ENCODE results near the gene ZNF134. TPM values are rescaled to one million over a fixed set of nuclear protein-coding genes. Genes with fewer than 3 reads are reported as not detected.

The ZNF134 gene
- total and polyA plus RNA-seq, 12 donors, result 5.4 to 18.0 (median 12.2) TPM

- Histone ChIP-seq H3K36me3 (peaks cover 0 to 53% (median 26%) of the 10 kb centered on the region in 9 donors), H3K9me3 (peaks cover 0 to 91% (median 26%) of the 10 kb centered on the region in 11 donors), H3K4me1 (no peaks in the 10 kb centered on the region), H3K27me3 (no peaks in the 10 kb centered on the region), H3K4me3 (no peak overlapping the region), H3K27ac (no peak overlapping the region)
- DNase-seq, result no peak
- no peak for TF ChIP-seq CTCF (IDR thresholded peaks at IDR 0.05)
- intact Hi-C loops (cut with DNase I), result loop anchor here in 1 of 10 donors (10.0 kb wide), 1 partner anchor 1222 kb away; no protein-coding TSS in a partner anchor
- ATAC-seq, result no peak
- 96 to 98% methylated on average over 5 of the region's 5 CpGs for WGBS, 2 donors
Observed at GRCh38 chr19:57606931-57607330, 7.1 kb upstream of the ZNF134 start.

- WGBS, 2 donors, result 63 to 67% methylated on average over 4 of the region's 4 CpGs
- Histone ChIP-seq H3K4me3 (no peak overlapping the region), H3K36me3 (peaks cover 0 to 35% (median 17%) of the 10 kb centered on the region in 9 donors), H3K9me3 (peaks cover 0 to 67% (median 28%) of the 10 kb centered on the region in 11 donors), H3K4me1 (peaks cover 0 to 22% (median 14%) of the 10 kb centered on the region in 9 donors), H3K27me3 (no peaks in the 10 kb centered on the region), H3K27ac (no peak overlapping the region)
- DNase-seq (no peak), ATAC-seq (no peak)
- intact Hi-C loops (cut with DNase I), result loop anchor here in 1 of 10 donors (10.0 kb wide), 1 partner anchor 46 kb away; no protein-coding TSS in a partner anchor
- no peak for TF ChIP-seq CTCF (IDR thresholded peaks at IDR 0.05)
Observed at GRCh38 chr19:57611113-57611512, 2.9 kb upstream of the ZNF134 start.

- TF ChIP-seq CTCF (IDR thresholded peaks at IDR 0.05), result no peak
- peaks cover 0 to 33% (median 14%) of the 10 kb centered on the region in 9 donors for H3K4me1 ChIP-seq
- intact Hi-C loops (cut with DNase I), result loop anchor here in 3 of 10 donors (2.0 to 10.0 kb wide), 2 partner anchors 17 to 51 kb away; partner anchors contain the start of gene ZNF211 (in 2 of the 3)
Observed at GRCh38 chr19:57615346-57615745, 1.3 kb downstream of the ZNF134 start.

GRCh38 chr19:57620673-57621348 lies 6.8 kb downstream of the ZNF134 start:
- no peak overlapping the region for H3K4me3 ChIP-seq

More at GRCh38 chr19:57615346-57615745, 1.3 kb downstream of the ZNF134 start:
- Histone ChIP-seq H3K4me3 (peak overlapping the region in 8 of 10 donors; percentile 91 to 100 (median 96)), H3K27ac (no peak overlapping the region), H3K9me3 (peaks cover 0 to 75% (median 62%) of the 10 kb centered on the region in 11 donors), H3K27me3 (no peaks in the 10 kb centered on the region), H3K36me3 (peaks cover 9 to 55% (median 46%) of the 10 kb centered on the region in 9 donors)
- DNase-seq, result no peak
- ATAC-seq, result no peak
- WGBS, 2 donors, result 98 to 100% methylated on average over 3 of the region's 3 CpGs

More at GRCh38 chr19:57620673-57621348, 6.8 kb downstream of the ZNF134 start:
- 99% methylated on average over 10 of the region's 10 CpGs for WGBS, 2 donors
- Histone ChIP-seq H3K36me3 (peaks cover 19 to 96% (median 75%) of the 10 kb centered on the region in 9 donors), H3K4me1 (peaks cover 0 to 15% (median 0%) of the 10 kb centered on the region in 9 donors), H3K27ac (no peak overlapping the region), H3K9me3 (peaks cover 4 to 100% (median 98%) of the 10 kb centered on the region in 11 donors), H3K27me3 (no peaks in the 10 kb centered on the region)
- DNase-seq, result no peak
- no peak for ATAC-seq
- intact Hi-C loops (cut with DNase I), result no loop called here
- TF ChIP-seq CTCF (IDR thresholded peaks at IDR 0.05), result no peak

All from heart right ventricle (tissue), 16 donors.